Measurements from ENCODE around the gene NAP1L5. TPM values are rescaled to one million over a fixed set of nuclear protein-coding genes. Genes with fewer than 3 reads are reported as not detected.

The NAP1L5 gene
- total RNA-seq, 1 donor from 2014 or later: 4.7 TPM

GRCh38 chr4:88745581-88746163 lies 48.0 kb upstream of the NAP1L5 start:
- H3K9ac ChIP-seq (ENCODE audit: low read length): no peak overlapping the region
- H3K4me1 ChIP-seq (ENCODE audit: insufficient read depth, low read length): peaks cover 15% of the 10 kb centered on the region
- Mint-ChIP-seq H3K36me3 (ENCODE audit: low read depth, unreplicated experiment) (peaks cover 28% of the 10 kb centered on the region), H3K9me3 (ENCODE audit: unreplicated experiment) (no peaks in the 10 kb centered on the region), H3K4me3 (ENCODE audit: unreplicated experiment) (no peak overlapping the region), H3K4me1 (ENCODE audit: low read depth, unreplicated experiment) (peaks cover 29% of the 10 kb centered on the region), H3K27ac (ENCODE audit: unreplicated experiment) (peak overlapping the region; percentile 21), H3K27me3 (ENCODE audit: low read depth, unreplicated experiment) (no peaks in the 10 kb centered on the region)
- no peak overlapping the region for H2AFZ ChIP-seq (ENCODE audit: low read depth, low read length)
- DNase-seq (ENCODE audit: low read depth) (no peak), FAIRE-seq (peak; percentile 64)
- no peaks in the 10 kb centered on the region for H4K20me1 ChIP-seq (ENCODE audit: insufficient read depth, low read length)
- no peaks in the 10 kb centered on the region for H3K79me2 ChIP-seq (ENCODE audit: insufficient read depth, low read length)
- no peak overlapping the region for H3K27ac ChIP-seq (ENCODE audit: low read depth, low read length)
- H3K9me3 ChIP-seq (ENCODE audit: insufficient read depth, low read depth, low read length): no peaks in the 10 kb centered on the region
- H3K36me3 ChIP-seq (ENCODE audit: insufficient read depth, low read length): peaks cover 16% of the 10 kb centered on the region
- no peak overlapping the region for H3K4me2 ChIP-seq (ENCODE audit: low read length)
- H3K4me3 ChIP-seq (ENCODE audit: insufficient read depth, low read depth, low read length): no peak overlapping the region
- H3K27me3 ChIP-seq (ENCODE audit: insufficient read depth, low read length): no peaks in the 10 kb centered on the region
- no peak for TF ChIP-seq CTCF (IDR thresholded peaks at IDR 0.05; ENCODE audit: insufficient read depth, low read depth, low read length)
- TF ChIP-seq EZH2 (IDR thresholded peaks at IDR 0.05; ENCODE audit: insufficient read depth, low read length): no peak

GRCh38 chr4:88745175-88745574 lies 47.5 kb upstream of the NAP1L5 start:
- H3K4me1 Mint-ChIP-seq (ENCODE audit: low read depth, unreplicated experiment): peaks cover 29% of the 10 kb centered on the region
- H3K79me2 ChIP-seq (ENCODE audit: insufficient read depth, low read length): no peaks in the 10 kb centered on the region
- no peaks in the 10 kb centered on the region for H3K9me3 ChIP-seq (ENCODE audit: insufficient read depth, low read depth, low read length)
- no peak overlapping the region for H3K27ac Mint-ChIP-seq (ENCODE audit: unreplicated experiment)
- peaks cover 15% of the 10 kb centered on the region for H3K4me1 ChIP-seq (ENCODE audit: insufficient read depth, low read length)
- H2AFZ ChIP-seq (ENCODE audit: low read depth, low read length): no peak overlapping the region
- no peak overlapping the region for H3K9ac ChIP-seq (ENCODE audit: low read length)
- H3K36me3 Mint-ChIP-seq (ENCODE audit: low read depth, unreplicated experiment): peaks cover 25% of the 10 kb centered on the region
- H4K20me1 ChIP-seq (ENCODE audit: insufficient read depth, low read length): no peaks in the 10 kb centered on the region
- no peaks in the 10 kb centered on the region for H3K27me3 ChIP-seq (ENCODE audit: insufficient read depth, low read length)
- TF ChIP-seq EZH2 (IDR thresholded peaks at IDR 0.05; ENCODE audit: insufficient read depth, low read length): no peak
- TF ChIP-seq CTCF (IDR thresholded peaks at IDR 0.05; ENCODE audit: insufficient read depth, low read depth, low read length): no peak
- peaks cover 16% of the 10 kb centered on the region for H3K36me3 ChIP-seq (ENCODE audit: insufficient read depth, low read length)
- no peak overlapping the region for H3K4me2 ChIP-seq (ENCODE audit: low read length)
- no peak for DNase-seq (ENCODE audit: low read depth)
- no peak overlapping the region for H3K27ac ChIP-seq (ENCODE audit: low read depth, low read length)
- no peak overlapping the region for H3K4me3 Mint-ChIP-seq (ENCODE audit: unreplicated experiment)
- H3K27me3 Mint-ChIP-seq (ENCODE audit: low read depth, unreplicated experiment): no peaks in the 10 kb centered on the region
- no peak for FAIRE-seq
- no peaks in the 10 kb centered on the region for H3K9me3 Mint-ChIP-seq (ENCODE audit: unreplicated experiment)
- no peak overlapping the region for H3K4me3 ChIP-seq (ENCODE audit: insufficient read depth, low read depth, low read length)

GRCh38 chr4:88744609-88745008 lies 47.0 kb upstream of the NAP1L5 start:
- Histone ChIP-seq H3K4me1 (ENCODE audit: insufficient read depth, low read length) (peaks cover 15% of the 10 kb centered on the region), H3K9me3 (ENCODE audit: insufficient read depth, low read depth, low read length) (no peaks in the 10 kb centered on the region), H3K27ac (ENCODE audit: low read depth, low read length) (peak overlapping the region; percentile 83), H2AFZ (ENCODE audit: low read depth, low read length) (no peak overlapping the region), H3K9ac (ENCODE audit: low read length) (no peak overlapping the region), H3K27me3 (ENCODE audit: insufficient read depth, low read length) (no peaks in the 10 kb centered on the region), H3K4me3 (ENCODE audit: insufficient read depth, low read depth, low read length) (no peak overlapping the region), H3K4me2 (ENCODE audit: low read length) (no peak overlapping the region), H4K20me1 (ENCODE audit: insufficient read depth, low read length) (no peaks in the 10 kb centered on the region), H3K36me3 (ENCODE audit: insufficient read depth, low read length) (peaks cover 16% of the 10 kb centered on the region), H3K79me2 (ENCODE audit: insufficient read depth, low read length) (no peaks in the 10 kb centered on the region)
- Mint-ChIP-seq H3K36me3 (ENCODE audit: low read depth, unreplicated experiment) (peaks cover 21% of the 10 kb centered on the region), H3K9me3 (ENCODE audit: unreplicated experiment) (no peaks in the 10 kb centered on the region), H3K27me3 (ENCODE audit: low read depth, unreplicated experiment) (no peaks in the 10 kb centered on the region), H3K4me3 (ENCODE audit: unreplicated experiment) (no peak overlapping the region), H3K27ac (ENCODE audit: unreplicated experiment) (peak overlapping the region; percentile 89), H3K4me1 (ENCODE audit: low read depth, unreplicated experiment) (peaks cover 29% of the 10 kb centered on the region)
- DNase-seq (ENCODE audit: low read depth) (no peak), FAIRE-seq (no peak)
- TF ChIP-seq CTCF (IDR thresholded peaks at IDR 0.05; ENCODE audit: insufficient read depth, low read depth, low read length): no peak
- TF ChIP-seq EZH2 (IDR thresholded peaks at IDR 0.05; ENCODE audit: insufficient read depth, low read length): no peak

All from astrocyte (in vitro differentiated cells and primary cell).